Measurements from ENCODE around the gene PTPRN2.

- TF ChIP-seq CTCF (conservative IDR thresholded peaks at IDR 0.05; ENCODE audit: low read depth, low read length) (no peak), EZH2 (IDR thresholded peaks at IDR 0.05; ENCODE audit: borderline replicate concordance, low read depth, low read length, poor library complexity, severe bottlenecking) (no peak)
Measured at GRCh38 chr7:157910446-157910845, 677.2 kb downstream of the PTPRN2 start.

Measured in A673 (cell line).